Ascending aorta (tissue), 2 donors: ENCODE results near the gene WHRN. TPM values are rescaled to one million over a fixed set of nuclear protein-coding genes. Genes with fewer than 3 reads are reported as not detected.

Experiments
- DNase-seq, 2 donors: peaks; one replicate each; pipeline ENCODE4 v3.0.0-alpha.2; 2019; ENCODE audit warnings: low spot score in 2 of 2
- H3K27ac ChIP-seq, 2 donors: fragments of 200-600 bp; sonication (generic); one replicate each; pipeline ENCODE4 v1.5.1; 2016 to 2017; ENCODE audit warnings: mild to moderate bottlenecking in 1 of 2
- H3K27me3 ChIP-seq: fragments of 200-600 bp; sonication (generic); one replicate; pipeline ENCODE4 v1.5.1; 2017
- H3K36me3 ChIP-seq, 2 donors: fragments of 200-600 bp; sonication (generic); one replicate each; pipeline ENCODE4 v1.5.1; 2016
- H3K4me1 ChIP-seq, 2 donors: fragments of 200-600 bp; sonication (generic); one replicate each; pipeline ENCODE4 v1.5.1; 2016 to 2017; ENCODE audit warnings: mild to moderate bottlenecking in 1 of 2
- H3K4me3 ChIP-seq, 2 donors: fragments of 200-600 bp; sonication (generic); one replicate each; pipeline ENCODE4 v1.5.1; 2016 to 2017; ENCODE audit warnings: mild to moderate bottlenecking in 1 of 2
- H3K9me3 ChIP-seq, 2 donors: fragments of 200-600 bp; sonication (generic); one replicate each; pipeline ENCODE4 v1.5.1; 2016
- intact Hi-C: fragments of 100-400 bp; cut with DNase I; formaldehyde crosslinking; loops from one replicate; pipeline ENCODE4 v1.15.1; 2023
- total RNA-seq: library from RNA; depleted of rRNA; stranded (reverse); fragments of >200 nt; gene quantifications from one replicate; pipeline ENCODE4 v1.1.0, GENCODE V29; 2016
- TF ChIP-seq, protein P1 (sequence below), 3 experiments: fragments of 200-600 bp in 2 of 3; fragments of 450-650 bp in 1 of 3; sonication (generic) in 2 of 3; IDR thresholded peaks; one replicate each; pipeline ENCODE4 v1.5.1; 2016 to 2019; ENCODE audit warnings: antibody characterized with exemption in 3 of 3, mild to moderate bottlenecking in 1 of 3, moderate library complexity in 1 of 3

Gene WHRN
- total RNA-seq: 3.9 TPM

DNA sequence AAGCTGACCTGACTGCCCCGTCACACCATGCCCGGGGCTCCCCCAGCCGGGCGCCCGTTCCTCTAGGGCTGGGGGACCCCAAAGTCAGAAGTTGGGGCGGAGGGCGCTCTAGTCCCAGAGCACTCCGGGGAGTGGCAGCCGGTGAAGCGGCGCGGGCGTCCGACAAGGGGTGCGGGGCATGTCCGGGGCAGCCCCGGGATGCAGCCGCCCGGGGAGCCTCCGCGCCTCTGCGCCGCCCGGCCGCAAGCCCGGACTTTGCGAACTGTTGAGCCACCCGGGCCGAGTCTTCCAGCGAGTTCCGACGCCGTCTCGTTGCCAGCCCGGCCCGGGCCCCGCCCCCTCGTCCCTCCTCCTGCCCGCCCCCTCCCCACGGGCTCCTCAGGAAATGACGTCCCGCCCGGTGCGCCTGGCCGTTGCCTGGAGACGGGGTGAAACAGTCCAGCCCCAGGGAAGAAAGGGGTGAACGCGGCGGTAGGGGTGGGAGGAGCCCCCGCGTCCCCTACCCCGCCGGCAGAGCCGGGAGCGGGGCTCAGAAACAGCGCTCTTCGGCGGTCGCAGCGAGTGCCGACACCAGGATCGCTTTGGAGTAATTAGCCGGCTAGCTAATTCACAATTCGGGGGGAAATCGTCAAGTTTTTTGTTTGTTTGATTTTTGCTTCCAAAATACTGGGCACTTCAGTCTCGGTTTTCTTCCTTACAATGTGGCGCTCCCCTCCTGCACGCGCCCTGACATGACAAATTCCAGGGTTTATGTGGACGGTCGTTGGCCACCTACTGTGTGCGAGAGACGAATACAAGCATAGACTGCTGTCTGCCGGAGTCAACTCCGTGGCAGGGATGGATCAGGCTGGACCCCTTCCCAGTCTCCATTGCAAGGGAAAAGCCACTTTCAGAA, at the start of gene WHRN:
Gene WHRN (minus strand): TSS at position 287 of the 895 bp plus-strand sequence. CDS start 672 bp downstream, outside the sequence.
- TF ChIP-seq, protein P1, sequence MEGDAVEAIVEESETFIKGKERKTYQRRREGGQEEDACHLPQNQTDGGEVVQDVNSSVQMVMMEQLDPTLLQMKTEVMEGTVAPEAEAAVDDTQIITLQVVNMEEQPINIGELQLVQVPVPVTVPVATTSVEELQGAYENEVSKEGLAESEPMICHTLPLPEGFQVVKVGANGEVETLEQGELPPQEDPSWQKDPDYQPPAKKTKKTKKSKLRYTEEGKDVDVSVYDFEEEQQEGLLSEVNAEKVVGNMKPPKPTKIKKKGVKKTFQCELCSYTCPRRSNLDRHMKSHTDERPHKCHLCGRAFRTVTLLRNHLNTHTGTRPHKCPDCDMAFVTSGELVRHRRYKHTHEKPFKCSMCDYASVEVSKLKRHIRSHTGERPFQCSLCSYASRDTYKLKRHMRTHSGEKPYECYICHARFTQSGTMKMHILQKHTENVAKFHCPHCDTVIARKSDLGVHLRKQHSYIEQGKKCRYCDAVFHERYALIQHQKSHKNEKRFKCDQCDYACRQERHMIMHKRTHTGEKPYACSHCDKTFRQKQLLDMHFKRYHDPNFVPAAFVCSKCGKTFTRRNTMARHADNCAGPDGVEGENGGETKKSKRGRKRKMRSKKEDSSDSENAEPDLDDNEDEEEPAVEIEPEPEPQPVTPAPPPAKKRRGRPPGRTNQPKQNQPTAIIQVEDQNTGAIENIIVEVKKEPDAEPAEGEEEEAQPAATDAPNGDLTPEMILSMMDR (IDR thresholded peaks at IDR 0.05): no peak
- Histone ChIP-seq H3K4me3 (peak within 1 kb of the TSS; percentile 54 to 64), H3K4me1 (peaks cover 0 to 5% of the 10 kb centered on the region in 2 donors), H3K36me3 (no peaks in the 10 kb centered on the region), H3K27ac (no peak within 1 kb of the TSS), H3K27me3 (no peaks in the 10 kb centered on the region), H3K9me3 (no peaks in the 10 kb centered on the region)
- DNase-seq: peak; percentile 73 to 93
- intact Hi-C loops: loop anchor here (2.0 kb wide), 1 partner anchor 81 kb away; the partner anchor contains the start of gene ATP6V1G1

DNA sequence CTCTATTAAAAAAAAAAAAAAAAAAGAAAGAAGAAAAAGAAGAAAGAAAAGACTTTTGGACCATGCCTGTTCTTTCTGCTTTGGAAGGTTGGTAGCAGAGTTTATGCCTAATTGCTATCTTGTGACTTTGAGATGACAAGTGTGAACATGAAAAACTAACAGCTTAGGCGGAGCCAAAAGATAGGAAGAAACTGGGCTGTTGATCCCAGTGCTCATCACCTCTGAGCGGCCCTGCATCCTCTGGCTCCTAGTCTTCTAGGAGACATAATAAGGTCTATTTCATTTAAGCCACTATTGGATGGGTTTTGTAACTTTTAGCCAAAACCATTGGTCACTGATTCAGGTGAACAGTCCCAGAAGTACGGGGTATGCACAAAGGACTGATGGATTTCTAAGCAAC, 47.9 kb upstream of the WHRN start:
- intact Hi-C loops: no loop called here
- TF ChIP-seq, protein P1 (IDR thresholded peaks at IDR 0.05): no peak

DNA sequence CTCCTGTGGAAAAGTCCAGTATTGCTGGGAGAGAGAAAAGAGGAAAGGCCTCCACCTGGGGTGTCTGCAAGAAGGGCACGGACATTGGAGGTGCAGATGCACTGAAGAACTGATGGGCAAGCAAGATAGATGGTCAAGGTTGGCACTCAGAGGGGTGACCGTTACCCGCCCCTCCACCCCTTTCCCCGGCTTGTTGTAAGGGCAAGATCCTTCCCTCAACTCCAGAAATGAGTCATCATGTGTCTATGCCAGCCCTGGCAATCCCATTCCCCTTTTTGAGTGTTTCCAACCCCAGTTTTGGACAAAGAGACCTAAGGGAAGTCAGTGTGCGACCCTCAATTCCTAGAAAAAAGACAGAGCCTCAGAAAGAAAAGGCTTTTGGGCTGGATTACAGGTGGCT, 47.4 kb upstream of the WHRN start:
- Histone ChIP-seq H3K27me3 (no peaks in the 10 kb centered on the region), H3K4me3 (no peak overlapping the region), H3K36me3 (no peaks in the 10 kb centered on the region), H3K27ac (no peak overlapping the region), H3K4me1 (no peaks in the 10 kb centered on the region), H3K9me3 (no peaks in the 10 kb centered on the region)
- TF ChIP-seq, protein P1 (IDR thresholded peaks at IDR 0.05): no peak
- no peak for DNase-seq
- intact Hi-C loops: no loop called here

More for the DNA sequence above, 47.9 kb upstream of the WHRN start:
- no peaks in the 10 kb centered on the region for H3K27me3 ChIP-seq
- no peak overlapping the region for H3K27ac ChIP-seq
- H3K36me3 ChIP-seq: no peaks in the 10 kb centered on the region
- DNase-seq: no peak
- H3K4me3 ChIP-seq: no peak overlapping the region
- H3K9me3 ChIP-seq: no peaks in the 10 kb centered on the region
- no peaks in the 10 kb centered on the region for H3K4me1 ChIP-seq

GRCh38 chr9:114551750-114552685, 46.7 kb upstream of the WHRN start:
- H3K9me3 ChIP-seq: no peaks in the 10 kb centered on the region
- DNase-seq: peak; percentile 44 to 74
- H3K4me1 ChIP-seq: no peaks in the 10 kb centered on the region
- H3K36me3 ChIP-seq: no peaks in the 10 kb centered on the region
- TF ChIP-seq, protein P1 (IDR thresholded peaks at IDR 0.05): no peak
- intact Hi-C loops: no loop called here
- no peaks in the 10 kb centered on the region for H3K27me3 ChIP-seq
- no peak overlapping the region for H3K27ac ChIP-seq
- no peak overlapping the region for H3K4me3 ChIP-seq

- H3K36me3 ChIP-seq: no peaks in the 10 kb centered on the region
- H3K4me3 ChIP-seq: no peak overlapping the region
- H3K9me3 ChIP-seq: no peaks in the 10 kb centered on the region
- no peaks in the 10 kb centered on the region for H3K27me3 ChIP-seq
- TF ChIP-seq, protein P1 (IDR thresholded peaks at IDR 0.05): no peak
- intact Hi-C loops: no loop called here
- no peak overlapping the region for H3K27ac ChIP-seq
- H3K4me1 ChIP-seq: no peaks in the 10 kb centered on the region
- DNase-seq: no peak
Measured at GRCh38 chr9:114549697-114550330, 44.5 kb upstream of the WHRN start.
